Heart right ventricle (tissue), 16 donors: ENCODE measurements around the gene ACTR3C. TPM values are rescaled to one million over a fixed set of nuclear protein-coding genes. Genes with fewer than 3 reads are reported as not detected.
A peak's percentile ranks its signal among the peaks of the same experiment; 100 is the strongest.

Experiments
- ATAC-seq, 8 donors: fragments of 200-7000 bp; cut with Tn5 transposase; one replicate each; pipeline ENCODE4 v1.9.1; 2020; ENCODE audit warnings: mild to moderate bottlenecking in 8 of 8, moderate library complexity in 8 of 8, moderate number of reproducible peaks in 1 of 8
- DNase-seq, 2 donors: peaks; one replicate each; pipeline ENCODE4 v3.0.0-alpha.2; 2020
- H3K27ac ChIP-seq, 10 donors: fragments of 200-600 bp; sonication (generic) in 2 of 10; one replicate each; pipeline versions ENCODE4 v1.5.0 to v1.8.0; 2020 to 2022; ENCODE audit warnings: mild to moderate bottlenecking in 3 of 10
- H3K27me3 ChIP-seq, 7 donors: fragments of 200-600 bp; one replicate each; pipeline ENCODE4 v1.8.0; 2021 to 2022; ENCODE audit warnings: mild to moderate bottlenecking in 2 of 7
- H3K36me3 ChIP-seq, 9 donors: fragments of 200-600 bp; sonication (generic) in 1 of 9; one replicate each; pipeline versions ENCODE4 v1.5.0 to v1.8.0; 2020 to 2022; ENCODE audit warnings: mild to moderate bottlenecking in 2 of 9
- H3K4me1 ChIP-seq, 9 donors: fragments of 200-600 bp; sonication (generic) in 1 of 9; one replicate each; pipeline versions ENCODE4 v1.5.0 to v1.8.0; 2020 to 2022; ENCODE audit warnings: mild to moderate bottlenecking in 4 of 9
- H3K4me3 ChIP-seq, 10 donors: fragments of 200-600 bp; sonication (generic) in 2 of 10; one replicate each; pipeline versions ENCODE4 v1.5.0 to v1.8.0; 2020 to 2022; ENCODE audit warnings: mild to moderate bottlenecking in 7 of 10, moderate library complexity in 2 of 10
- H3K9me3 ChIP-seq, 11 donors: fragments of 200-600 bp in 10 of 11; sonication (generic) in 2 of 11; one replicate each; pipeline versions ENCODE4 v1.5.0 to v1.8.0; 2013 to 2022; ENCODE audit warnings: mild to moderate bottlenecking in 2 of 11, control low read depth in 1 of 11, moderate library complexity in 1 of 11
- WGBS, 2 donors: extraction: QIAGEN DNeasy Blood & Tissue Kit; methylation state at CpG; one replicate each; pipeline ENCODE4 v1.1.7; 2013; ENCODE audit warnings: inconsistent platforms in 1 of 2; 5-methylcytosine and 5-hydroxymethylcytosine counted together
- intact Hi-C, 10 donors: fragments of 100-400 bp; cut with DNase I; formaldehyde crosslinking; loops; one replicate each; pipeline versions ENCODE4 v1.11.1 to v1.14.2; 2022
- polyA plus RNA-seq, 2 donors: library from polyadenylated mRNA; stranded (reverse); fragments of 200-250 nt; gene quantifications; one replicate each; pipeline ENCODE4 v1.2.3, GENCODE V29; 2013
- total RNA-seq, 10 donors: library from RNA; stranded (reverse); fragmentation: NEBNext Ultra II Directional in 3 of 10; extraction: Animal tissue kit (Norgen Biotek cat#: 25700) in 3 of 10; gene quantifications; one replicate each; pipeline versions ENCODE4 v1.2.1 to v1.2.4, GENCODE V29; 2021 to 2023
- TF ChIP-seq, protein P1 (sequence below), 9 donors: fragments of 200-600 bp; sonication (generic) in 2 of 9; IDR thresholded peaks; one replicate each; pipeline versions ENCODE4 v1.5.0 to v1.8.0; 2021 to 2022; ENCODE audit warnings: antibody characterized with exemption in 9 of 9, mild to moderate bottlenecking in 5 of 9, moderate library complexity in 1 of 9
- donor health status: Arrhythmogenic right ventricular cardiomyopathy.
- donor health status: ischemic (EF 13 %, LVEDD 7.1; RV severe dilation, severe dysfunction).
- donor health status: healthy with polysubstance abuse.
- donor health status: DM: no; HTN: yes; CAD: no.
- donor health status: DM: no; HTN: no; CAD: no.
- donor health status: ischemic (EF 25% LVEDD 6.9; RV normal size, moderate dysfunction).
- donor health status: ischemic (EF 25% LVEDD 5.7; RV mildly dilated, moderate dysfunction).
- donor health status: healthy.
- donor health status: DM: yes; HTN: yes; CAD: no.
- donor health status: Ischemic cardiomyopathy.
- donor health status: ischemic (EF 35%, LVEDD 5.7; RV mildly dilated, moderate dysfunction).
- donor health status: nonischemic (EF 11% LVEDD 7.7; RV severe dilation, severe dysfunction).
- donor health status: DM: yes; HTN: yes; CAD: no.
- donor health status: PGD.
- donor health status: ischemic (EF 29% LVEDD 5.4; RV normal size, mild dysfunction).
- donor health status: nonischemic (EF 23%, LVEDD 6.1; RV moderate dilation, normal function).

The ACTR3C gene
- total and polyA plus RNA-seq, 12 donors: 2.6 to 7.0 (median 3.5) TPM

- WGBS, 2 donors: 88 to 92% methylated on average over 4 of the region's 4 CpGs
- no peak for ATAC-seq
Observed at GRCh38 chr7:150326657-150327268, 3.4 kb upstream of the ACTR3C start.

DNA sequence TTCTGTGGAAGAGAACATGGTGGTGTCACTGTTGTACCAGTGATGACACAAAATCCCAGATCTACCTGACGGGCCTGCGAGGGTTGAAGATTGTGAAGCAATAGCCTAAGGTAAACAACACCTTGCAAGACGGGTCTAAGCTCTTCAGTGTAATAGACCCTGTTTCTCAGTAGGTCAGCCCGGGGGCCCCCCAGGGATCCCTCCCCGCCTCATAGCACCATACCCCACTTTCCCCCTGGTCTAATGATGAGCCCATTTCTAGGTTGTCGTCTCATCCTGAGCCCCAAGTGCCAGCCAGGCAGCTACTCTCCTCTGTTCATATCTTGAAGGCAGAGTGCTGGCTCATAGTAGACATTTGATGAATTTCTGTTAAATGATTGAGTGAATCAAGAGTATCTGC lies 2.6 kb upstream of the ACTR3C start:
- intact Hi-C loops: no loop called here
- H3K4me1 ChIP-seq: peaks cover 0 to 32% (median 15%) of the 10 kb centered on the region in 9 donors
- H3K36me3 ChIP-seq: peaks cover 0 to 32% (median 0%) of the 10 kb centered on the region in 9 donors
- 95 to 99% methylated on average over 6 of the region's 6 CpGs for WGBS, 2 donors
- DNase-seq (no peak), ATAC-seq (no peak)
- H3K4me3 ChIP-seq: no peak overlapping the region
- TF ChIP-seq, protein P1, sequence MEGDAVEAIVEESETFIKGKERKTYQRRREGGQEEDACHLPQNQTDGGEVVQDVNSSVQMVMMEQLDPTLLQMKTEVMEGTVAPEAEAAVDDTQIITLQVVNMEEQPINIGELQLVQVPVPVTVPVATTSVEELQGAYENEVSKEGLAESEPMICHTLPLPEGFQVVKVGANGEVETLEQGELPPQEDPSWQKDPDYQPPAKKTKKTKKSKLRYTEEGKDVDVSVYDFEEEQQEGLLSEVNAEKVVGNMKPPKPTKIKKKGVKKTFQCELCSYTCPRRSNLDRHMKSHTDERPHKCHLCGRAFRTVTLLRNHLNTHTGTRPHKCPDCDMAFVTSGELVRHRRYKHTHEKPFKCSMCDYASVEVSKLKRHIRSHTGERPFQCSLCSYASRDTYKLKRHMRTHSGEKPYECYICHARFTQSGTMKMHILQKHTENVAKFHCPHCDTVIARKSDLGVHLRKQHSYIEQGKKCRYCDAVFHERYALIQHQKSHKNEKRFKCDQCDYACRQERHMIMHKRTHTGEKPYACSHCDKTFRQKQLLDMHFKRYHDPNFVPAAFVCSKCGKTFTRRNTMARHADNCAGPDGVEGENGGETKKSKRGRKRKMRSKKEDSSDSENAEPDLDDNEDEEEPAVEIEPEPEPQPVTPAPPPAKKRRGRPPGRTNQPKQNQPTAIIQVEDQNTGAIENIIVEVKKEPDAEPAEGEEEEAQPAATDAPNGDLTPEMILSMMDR (IDR thresholded peaks at IDR 0.05): no peak
- H3K9me3 ChIP-seq: no peaks in the 10 kb centered on the region
- no peak overlapping the region for H3K27ac ChIP-seq
- H3K27me3 ChIP-seq: peaks cover 0 to 19% (median 9%) of the 10 kb centered on the region in 7 donors

More at GRCh38 chr7:150326657-150327268, 3.4 kb upstream of the ACTR3C start:
- no peak overlapping the region for H3K27ac ChIP-seq
- no peaks in the 10 kb centered on the region for H3K9me3 ChIP-seq
- H3K36me3 ChIP-seq: peaks cover 0 to 32% (median 0%) of the 10 kb centered on the region in 9 donors
- no peak for DNase-seq
- H3K4me3 ChIP-seq: no peak overlapping the region
- H3K4me1 ChIP-seq: peaks cover 0 to 32% (median 15%) of the 10 kb centered on the region in 9 donors
- TF ChIP-seq, protein P1 (IDR thresholded peaks at IDR 0.05): no peak
- H3K27me3 ChIP-seq: peaks cover 0 to 19% (median 9%) of the 10 kb centered on the region in 7 donors
- intact Hi-C loops: no loop called here

GRCh38 chr7:150325110-150325611 lies 1.8 kb upstream of the ACTR3C start:
- no peak overlapping the region for H3K4me3 ChIP-seq
- peaks cover 0 to 32% (median 15%) of the 10 kb centered on the region in 9 donors for H3K4me1 ChIP-seq
- peak overlapping the region in 1 of 10 donors; percentile 93 for H3K27ac ChIP-seq
- 87 to 95% methylated on average over 10 of the region's 10 CpGs for WGBS, 2 donors
- TF ChIP-seq, protein P1 (IDR thresholded peaks at IDR 0.05): no peak
- DNase-seq: no peak
- peaks cover 0 to 25% (median 0%) of the 10 kb centered on the region in 9 donors for H3K36me3 ChIP-seq
- H3K9me3 ChIP-seq: no peaks in the 10 kb centered on the region
- intact Hi-C loops: no loop called here
- ATAC-seq: peak in 1 of 8 donors; percentile 18
- peaks cover 0 to 19% (median 9%) of the 10 kb centered on the region in 7 donors for H3K27me3 ChIP-seq

GRCh38 chr7:150324373-150324961 lies 1.1 kb upstream of the ACTR3C start:
- intact Hi-C loops: no loop called here
- peak overlapping the region in 1 of 10 donors; percentile 87 for H3K4me3 ChIP-seq
- ATAC-seq (no peak), DNase-seq (no peak)
- peaks cover 0 to 19% (median 9%) of the 10 kb centered on the region in 7 donors for H3K27me3 ChIP-seq
- 67% methylated on average over 12 of the region's 12 CpGs for WGBS, 2 donors
- H3K4me1 ChIP-seq: peaks cover 0 to 32% (median 15%) of the 10 kb centered on the region in 9 donors
- TF ChIP-seq, protein P1 (IDR thresholded peaks at IDR 0.05): no peak
- peak overlapping the region in 1 of 10 donors; percentile 93 for H3K27ac ChIP-seq
- no peaks in the 10 kb centered on the region for H3K9me3 ChIP-seq
- H3K36me3 ChIP-seq: peaks cover 0 to 24% (median 0%) of the 10 kb centered on the region in 9 donors
